Measurements from ENCODE around the gene ST6GALNAC3. TPM values are rescaled to one million over a fixed set of nuclear protein-coding genes. Genes with fewer than 3 reads are reported as not detected.

ST6GALNAC3 gene
- total RNA-seq, 1 experiment from 2014 or later: 2.2 TPM

GRCh38 chr1:76109901-76110560, 35.5 kb downstream of the ST6GALNAC3 start:
- H3K4me3 ChIP-seq (replicated peaks in 1 of 2; ENCODE audit: low read depth in 1 of 2, low read length in 2 of 2): no peak overlapping the region
- H3K27me3 ChIP-seq (ENCODE audit: insufficient read depth, low read length): no peaks in the 10 kb centered on the region
- no peaks in the 10 kb centered on the region for H3K4me1 ChIP-seq (ENCODE audit: control insufficient read depth in 1 of 2, insufficient read depth in 2 of 2, low read length in 2 of 2)
- ChIA-PET RAD21 (ENCODE audit: low non-redundant PET in 1 of 2, low total read pairs in 2 of 2, uncharacterized antibody in 2 of 2, unreplicated experiment in 2 of 2) (no interaction called here), POLR2A (no interaction called here), CTCF (no interaction called here)
- no peaks in the 10 kb centered on the region for H3K9me2 ChIP-seq (ENCODE audit: insufficient read depth)
- BruUV-seq (replicated peaks): no TSS peak
- no peak overlapping the region for H2AFZ ChIP-seq (ENCODE audit: low read depth, low read length, poor library complexity, severe bottlenecking)
- no peak overlapping the region for H3K27ac ChIP-seq (ENCODE audit: low read depth, low read length)
- DNase-seq (ENCODE audit: low read depth, low spot score) (no peak), ATAC-seq (no peak)
- no peaks in the 10 kb centered on the region for H3K79me2 ChIP-seq (ENCODE audit: insufficient read depth, low read length)
- intact Hi-C loops (cut with micrococcal nuclease): no loop called here
- no peak overlapping the region for H3K4me2 ChIP-seq (ENCODE audit: low read length)
- no peak for TF ChIP-seq EZH2phosphoT487 (IDR thresholded peaks at IDR 0.05; ENCODE audit: borderline replicate concordance)
- TF ChIP-seq ZBTB33 (IDR thresholded peaks at IDR 0.05; ENCODE audit: extremely low read depth, insufficient replicate concordance, low read length): no peak
- TF ChIP-seq SIN3A (IDR thresholded peaks at IDR 0.05; ENCODE audit: low read depth): no peak
- no peak for TF ChIP-seq REST (IDR thresholded peaks at IDR 0.05; ENCODE audit: low read depth)
- TF ChIP-seq YY1 (IDR thresholded peaks at IDR 0.05; ENCODE audit: extremely low read depth, insufficient replicate concordance, low read depth, low read length): no peak
- no peak for TF ChIP-seq JUND (IDR thresholded peaks at IDR 0.05)
- H3K9me3 ChIP-seq (ENCODE audit: control insufficient read depth in 1 of 2, insufficient read depth in 1 of 2, low read depth in 1 of 2, low read length in 2 of 2): no peaks in the 10 kb centered on the region
- no peaks in the 10 kb centered on the region for H4K20me1 ChIP-seq (ENCODE audit: insufficient read depth)
- H3K9ac ChIP-seq (ENCODE audit: low read length): no peak overlapping the region
- no peaks in the 10 kb centered on the region for H3K36me3 ChIP-seq (ENCODE audit: control insufficient read depth in 1 of 2, insufficient read depth in 2 of 2, low read length in 2 of 2)

All from HCT116 (cell line).